ENCODE measurements around the gene ACOT2.
"Not testable (repeated sequence)": the region's sequence is repeated elsewhere in the genome, so short reads cannot be mapped to it uniquely, and the experiment has no call there.

DNA sequence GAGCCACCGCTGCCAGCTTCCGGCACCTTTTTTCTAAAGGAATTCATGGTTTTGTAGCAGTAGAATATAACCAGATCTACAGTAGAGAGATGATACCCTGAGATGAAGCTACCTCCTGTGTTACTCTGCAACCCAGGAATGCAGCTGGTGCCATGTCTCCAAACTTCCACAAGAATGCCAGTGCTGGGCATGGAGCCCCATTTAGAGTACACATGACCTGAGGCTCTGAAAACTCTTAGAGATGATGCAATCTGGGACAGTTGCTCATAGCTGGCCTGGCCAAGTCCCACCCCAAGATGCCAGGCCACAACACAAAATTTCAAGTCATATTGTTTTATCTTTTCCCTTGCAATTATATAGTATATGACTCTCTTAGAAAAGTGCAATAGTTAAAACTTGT, 8.2 kb downstream of the ACOT2 start:
- not testable (repeated sequence) for TF ChIP-seq CTCF (conservative IDR thresholded peaks at IDR 0.05; ENCODE audit: low read length); EZH2phosphoT487 (IDR thresholded peaks at IDR 0.05; ENCODE audit: borderline replicate concordance, low read depth, low read length)
